SU-DHL-6 (cell line): Measurements from ENCODE around the gene RAG2.

Experiments used
- CTCF ChIP-seq: fragments of 200-600 bp; sonication (generic); IDR thresholded peaks from one replicate; pipeline ENCODE4 v1.5.1; 2017; ENCODE audit warnings: antibody characterized with exemption, mild to moderate bottlenecking, low read length, moderate library complexity; ENCODE audit not compliant: insufficient read depth, poor library complexity, severe bottlenecking
- EZH2phosphoT487 ChIP-seq: fragments of 200-600 bp; sonication (generic), shearing (Covaris generic); conservative IDR thresholded peaks from 2 replicates; pipeline ENCODE4 v1.6.1; 2018; ENCODE audit warnings: mild to moderate bottlenecking, antibody characterized with exemption, low read length, moderate library complexity, mixed read lengths

GRCh38 chr11:36557991-36558390 lies 40.0 kb downstream of the RAG2 start:
- TF ChIP-seq CTCF = no peak
- TF ChIP-seq EZH2phosphoT487 = no peak
